ENCODE results near the gene RAB6C. TPM values are rescaled to one million over a fixed set of nuclear protein-coding genes. Genes with fewer than 3 reads are reported as not detected.

Gene RAB6C
- total and polyA plus RNA-seq, 2 of the 8 experiments (the other 6 are each of a cell fraction or from before 2014, with no cell fraction given), result 0.03 to 0.09 TPM

GRCh38 chr2:129934044-129934822 is 45.2 kb upstream of the RAB6C start:
- Histone ChIP-seq H3K56ac (replicated peaks; ENCODE audit: insufficient read length, low read depth, low read length) (no peak overlapping the region), H3K9me3 (ENCODE audit: insufficient read depth in 2 of 2, low read depth in 1 of 2, low read length in 1 of 2) (no peaks in the 10 kb centered on the region), H3K27me3 (replicated peaks in 1 of 4; ENCODE audit: control insufficient read depth in 3 of 4, extremely low read depth in 1 of 4, insufficient read depth in 3 of 4, low read length in 3 of 4) (peaks cover 0 to 6% (median 2%) of the 10 kb centered on the region in 4 experiments; a peak in 4 of 7 replicates), H3K36me3 (ENCODE audit: control insufficient read depth in 2 of 4, insufficient read depth in 4 of 4, low read length in 3 of 4) (no peaks in the 10 kb centered on the region), H3K23me2 (ENCODE audit: low read depth, low read length) (peaks cover 2% of the 10 kb centered on the region; the same call in 1 of the 2 replicates), H2BK20ac (ENCODE audit: low read length) (no peak overlapping the region), H3K27ac (ENCODE audit: low read depth, low read length) (no peak overlapping the region), H3K79me1 (ENCODE audit: low read depth, low read length) (no peaks in the 10 kb centered on the region), H4K8ac (ENCODE audit: extremely low read depth, insufficient read depth, low read length) (peak overlapping the region; percentile 84; the same call in 1 of the 2 replicates), H3K9ac (replicated peaks in 1 of 4; ENCODE audit: extremely low read depth in 1 of 4, low read depth in 3 of 4, low read length in 3 of 4) (no peak overlapping the region), H2BK5ac (ENCODE audit: low read depth, low read length) (no peak overlapping the region), H3K14ac (ENCODE audit: insufficient read length) (no peak overlapping the region), H3K23ac (ENCODE audit: insufficient read length) (no peak overlapping the region), H2AK5ac (ENCODE audit: low read depth, low read length) (no peak overlapping the region), H4K91ac (replicated peaks; ENCODE audit: insufficient read length, low read length) (no peak overlapping the region), H4K5ac (ENCODE audit: insufficient read length, low read depth, low read length) (no peak overlapping the region), H3K79me2 (ENCODE audit: control insufficient read depth in 1 of 2, insufficient read depth in 2 of 2, low read length in 2 of 2) (no peaks in the 10 kb centered on the region), H3K4me2 (ENCODE audit: insufficient read depth in 1 of 2, low read depth in 2 of 2, low read length in 2 of 2) (peak overlapping the region; percentile 61 to 62), H3K4ac (replicated peaks; ENCODE audit: insufficient read length, low read depth, low read length) (no peak overlapping the region), H2AFZ (ENCODE audit: low read length) (0 out of 2 replicates have a peak overlapping the region, but pooled peaks have one; percentile 21), H2BK120ac (replicated peaks; ENCODE audit: low read depth, low read length) (no peak overlapping the region), H2BK15ac (ENCODE audit: low read length) (no peak overlapping the region), H4K20me1 (replicated peaks in 1 of 2; ENCODE audit: control insufficient read depth in 1 of 2, insufficient read depth in 2 of 2, low read length in 2 of 2) (no peaks in the 10 kb centered on the region), H3K4me3 (ENCODE audit: extremely low read depth in 1 of 4, insufficient read depth in 2 of 4, low read depth in 3 of 4, low read length in 4 of 4) (peak overlapping the region; percentile 21 to 70 (median 32)), H2BK12ac (ENCODE audit: low read depth, low read length) (no peak overlapping the region; the same call in 1 of the 2 replicates), H3K18ac (ENCODE audit: extremely low read depth, low read length) (peak overlapping the region; percentile 32; the same call in 1 of the 2 replicates), H3K4me1 (replicated peaks in 1 of 4; ENCODE audit: control insufficient read depth in 3 of 4, insufficient read depth in 4 of 4, low read length in 3 of 4) (peaks cover 0 to 5% (median 1%) of the 10 kb centered on the region in 4 experiments; a peak in 4 of 7 replicates)
- ChIA-PET POLR2A (ENCODE audit: partially characterized antibody) (no interaction called here), CTCF (ENCODE audit: partially characterized antibody) (interaction anchor here (0.7 kb wide), 1 partner anchor 667 kb away, joined by 3 read pairs; no protein-coding TSS in a partner anchor)
- FAIRE-seq (no peak), DNase-seq (ENCODE audit: low read depth in 1 of 2, low spot score in 2 of 2) (peak in 1 of 2 experiments; percentile 62)
- 11% methylated on average over 33 of the region's 41 CpGs; no CpG with 5 or more reads in 1 of the 2 experiments for WGBS, 2 experiments (ENCODE audit: extremely low coverage in 1 of 2, insufficient coverage in 1 of 2, insufficient read length in 1 of 2, insufficient replicate concordance in 2 of 2, low coverage in 1 of 2, low lambda C conversion rate in 2 of 2, missing lambda C conversion rate in 1 of 2)
- peak in 1 of 2 experiments; percentile 92; a peak in 1 of 4 replicates for TF ChIP-seq HDAC2 (IDR thresholded peaks at IDR 0.05; ENCODE audit: borderline replicate concordance in 1 of 2, low read depth in 2 of 2, low read length in 2 of 2)
- peak; percentile 71 for TF ChIP-seq MAX (IDR thresholded peaks at IDR 0.05)
- no peak for TF ChIP-seq SP4 (IDR thresholded peaks at IDR 0.05; ENCODE audit: low read length)
- peak; percentile 46 for TF ChIP-seq KDM4A (IDR thresholded peaks at IDR 0.05; ENCODE audit: low read depth, low read length, severe bottlenecking)
- peak; percentile 39; the same call in 1 of the 2 replicates for TF ChIP-seq E2F6 (IDR thresholded peaks at IDR 0.05)
- peak; percentile 61 for TF ChIP-seq ASH2L (IDR thresholded peaks at IDR 0.05; ENCODE audit: low read length)
- TF ChIP-seq TEAD4 (IDR thresholded peaks at IDR 0.05; ENCODE audit: low read depth, low read length), result no peak
- peak; percentile 96 for TF ChIP-seq KDM1A (IDR thresholded peaks at IDR 0.05; ENCODE audit: borderline replicate concordance, low read length)
